HG02588 (cell line): ENCODE measurements around the gene THG1L.
"Not testable (repeated sequence)": the region's sequence is repeated elsewhere in the genome, so short reads cannot be mapped to it uniquely, and the experiment has no call there.

ENCODE experiments used
- ATAC-seq: cut with Tn5 transposase; IDR thresholded peaks from one replicate; pipeline ENCODE4 v1.9.1; 2021; ENCODE audit warnings: mild to moderate bottlenecking, moderate library complexity; ENCODE audit not compliant: unreplicated experiment

Gene THG1L

GRCh38 chr5:157726607-157727006 lies 4.6 kb upstream of the THG1L start:
- ATAC-seq, result not testable (repeated sequence)

GRCh38 chr5:157727858-157728257 lies 3.4 kb upstream of the THG1L start:
- ATAC-seq, result not testable (repeated sequence)

- ATAC-seq, result peak; percentile 52
Measured at GRCh38 chr5:157729858-157730257, 1.4 kb upstream of the THG1L start.

- no peak for ATAC-seq
Measured at GRCh38 chr5:157730900-157731271, 334 bp upstream of the THG1L start.

- ATAC-seq, result no peak
Measured at GRCh38 chr5:157732130-157732514, 902 bp downstream of the THG1L start.

GRCh38 chr5:157732596-157733262 lies 1.5 kb downstream of the THG1L start:
- ATAC-seq, result no peak

- ATAC-seq, result no peak
Measured at GRCh38 chr5:157734436-157734835, 3.2 kb downstream of the THG1L start.

- ATAC-seq, result no peak
Measured at GRCh38 chr5:157735991-157736390, 4.8 kb downstream of the THG1L start.

- no peak for ATAC-seq
Measured at GRCh38 chr5:157739388-157740228, 8.4 kb downstream of the THG1L start.

GRCh38 chr5:157740229-157740610 lies 9.0 kb downstream of the THG1L start:
- ATAC-seq, result no peak

GRCh38 chr5:157741131-157741530 lies 9.9 kb downstream of the THG1L start:
- ATAC-seq, result no peak

- peak; percentile 89 for ATAC-seq
Measured at GRCh38 chr5:157743163-157744050, 12.2 kb downstream of the THG1L start, which contains the start of gene LSM11. Gene LSM11, plus strand, starts transcription at chr5:157743712. Its CDS starts 39 bp downstream, at chr5:157743751.

GRCh38 chr5:157744051-157745011 lies 13.1 kb downstream of the THG1L start:
- ATAC-seq, result peak; percentile 27

- ATAC-seq, result no peak
Measured at GRCh38 chr5:157745041-157745456, 13.8 kb downstream of the THG1L start.

GRCh38 chr5:157747173-157747740 lies 16.0 kb downstream of the THG1L start:
- no peak for ATAC-seq

- ATAC-seq, result no peak
Measured at GRCh38 chr5:157747766-157748700, 16.8 kb downstream of the THG1L start.

GRCh38 chr5:157748760-157749461 lies 17.7 kb downstream of the THG1L start:
- ATAC-seq, result no peak

GRCh38 chr5:157749462-157749799 lies 18.2 kb downstream of the THG1L start:
- no peak for ATAC-seq
